Testis (tissue), 3 donors: ENCODE measurements around the gene MIGA2. TPM values are rescaled to one million over a fixed set of nuclear protein-coding genes. Genes with fewer than 3 reads are reported as not detected.

Experiments used
- DNase-seq: peaks from one replicate; pipeline ENCODE4 v3.0.0-alpha.2; 2019
- H3K27ac ChIP-seq, 2 donors: fragments of 200-600 bp; sonication (generic); one replicate each; pipeline ENCODE4 v1.5.1; 2019
- H3K27me3 ChIP-seq: fragments of 200-600 bp; sonication (generic); one replicate; pipeline ENCODE4 v1.5.1; 2019
- H3K36me3 ChIP-seq: fragments of 200-600 bp; sonication (generic); one replicate; pipeline ENCODE4 v1.5.1; 2017; ENCODE audit warnings: low read depth; ENCODE audit errors: missing control alignments
- H3K4me1 ChIP-seq: fragments of 200-600 bp; sonication (generic); one replicate; pipeline ENCODE4 v1.5.1; 2019
- H3K4me3 ChIP-seq, 2 donors: fragments of 200-600 bp; sonication (generic); one replicate each; pipeline ENCODE4 v1.5.1; 2017 to 2019
- H3K9me3 ChIP-seq: fragments of 200-600 bp; sonication (generic); one replicate; pipeline ENCODE4 v1.5.1; 2017
- POLR2A ChIP-seq: fragments of 450-650 bp; IDR thresholded peaks from one replicate; pipeline ENCODE4 v1.6.1; 2017; ENCODE audit warnings: antibody characterized with exemption, mild to moderate bottlenecking, moderate library complexity
- WGBS, 2 donors: methylation state at CpG; one replicate each; pipeline ENCODE4 v1.1.5; 2018; 5-methylcytosine and 5-hydroxymethylcytosine counted together
- intact Hi-C: fragments of 100-400 bp; cut with DNase I; formaldehyde crosslinking; loops from one replicate; pipeline ENCODE4 v1.15.1; 2023; ENCODE audit warnings: low total_unique reads
- polyA plus RNA-seq: library from polyadenylated mRNA; stranded (reverse); fragments of 350-450 nt; fragmentation: Illumina TruSeq; extraction: RNeasy Lipid Tissue Mini Kit (QIAGEN cat#74804); gene quantifications from one replicate; pipeline ENCODE4 v1.2.3, GENCODE V29; 2014; ENCODE audit warnings: low read depth, low replicate concordance; ENCODE audit not compliant: insufficient read depth
- total RNA-seq, 2 donors: library from RNA; depleted of rRNA; stranded (reverse); fragments of >200 nt; gene quantifications; one replicate each; pipeline ENCODE4 v1.2.3, GENCODE V29; 2016
- TF ChIP-seq, protein P1 (sequence below), 3 experiments: fragments of 450-650 bp in 2 of 3; fragments of 200-600 bp in 1 of 3; sonication (generic) in 1 of 3; IDR thresholded peaks; one replicate each; pipeline ENCODE4 v1.5.1; 2016 to 2019; ENCODE audit warnings: antibody characterized with exemption in 3 of 3, mild to moderate bottlenecking in 2 of 3, moderate library complexity in 1 of 3

Gene MIGA2
- total and polyA plus RNA-seq, 3 donors from 2014 or later = 22.9 to 42.7 (median 42.0) TPM

GRCh38 chr9:129010267-129010975, 26.0 kb upstream of the MIGA2 start:
- Histone ChIP-seq H3K27me3 (no peaks in the 10 kb centered on the region), H3K27ac (no peak overlapping the region), H3K4me3 (no peak overlapping the region), H3K36me3 (no peaks in the 10 kb centered on the region), H3K4me1 (peaks cover 27% of the 10 kb centered on the region), H3K9me3 (no peaks in the 10 kb centered on the region)
- 93% methylated on average over 7 to 8 of the region's 8 CpGs for WGBS, 2 donors
- intact Hi-C loops = no loop called here
- no peak for TF ChIP-seq POLR2A
- TF ChIP-seq, protein P1, sequence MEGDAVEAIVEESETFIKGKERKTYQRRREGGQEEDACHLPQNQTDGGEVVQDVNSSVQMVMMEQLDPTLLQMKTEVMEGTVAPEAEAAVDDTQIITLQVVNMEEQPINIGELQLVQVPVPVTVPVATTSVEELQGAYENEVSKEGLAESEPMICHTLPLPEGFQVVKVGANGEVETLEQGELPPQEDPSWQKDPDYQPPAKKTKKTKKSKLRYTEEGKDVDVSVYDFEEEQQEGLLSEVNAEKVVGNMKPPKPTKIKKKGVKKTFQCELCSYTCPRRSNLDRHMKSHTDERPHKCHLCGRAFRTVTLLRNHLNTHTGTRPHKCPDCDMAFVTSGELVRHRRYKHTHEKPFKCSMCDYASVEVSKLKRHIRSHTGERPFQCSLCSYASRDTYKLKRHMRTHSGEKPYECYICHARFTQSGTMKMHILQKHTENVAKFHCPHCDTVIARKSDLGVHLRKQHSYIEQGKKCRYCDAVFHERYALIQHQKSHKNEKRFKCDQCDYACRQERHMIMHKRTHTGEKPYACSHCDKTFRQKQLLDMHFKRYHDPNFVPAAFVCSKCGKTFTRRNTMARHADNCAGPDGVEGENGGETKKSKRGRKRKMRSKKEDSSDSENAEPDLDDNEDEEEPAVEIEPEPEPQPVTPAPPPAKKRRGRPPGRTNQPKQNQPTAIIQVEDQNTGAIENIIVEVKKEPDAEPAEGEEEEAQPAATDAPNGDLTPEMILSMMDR (IDR thresholded peaks at IDR 0.05) = no peak
- DNase-seq = no peak

DNA sequence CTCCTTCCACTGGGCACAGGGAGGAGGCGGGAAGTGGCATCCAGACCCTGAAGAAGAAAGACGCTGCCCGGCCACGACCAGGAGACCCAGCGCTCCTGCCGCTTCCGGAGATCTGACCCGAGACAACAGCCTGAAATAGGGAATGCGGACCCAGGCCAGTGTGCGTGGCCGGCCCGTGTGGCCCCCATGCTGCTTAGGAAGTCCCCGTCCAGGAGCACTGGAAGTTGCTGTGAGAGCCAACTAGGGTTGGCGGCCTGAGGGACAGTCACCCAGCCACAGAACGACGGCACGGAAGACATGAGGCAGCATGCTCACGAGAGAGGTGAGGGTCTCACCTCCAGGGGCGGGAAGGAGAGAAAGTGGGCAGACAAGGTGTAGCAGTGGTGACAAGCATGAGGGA, 25.3 kb upstream of the MIGA2 start:
- no peak overlapping the region for H3K27ac ChIP-seq
- H3K4me3 ChIP-seq = no peak overlapping the region
- intact Hi-C loops = no loop called here
- TF ChIP-seq, protein P1 (IDR thresholded peaks at IDR 0.05) = no peak
- TF ChIP-seq POLR2A = no peak
- H3K4me1 ChIP-seq = peaks cover 22% of the 10 kb centered on the region
- no peaks in the 10 kb centered on the region for H3K27me3 ChIP-seq
- 94 to 97% methylated on average over 12 to 19 of the region's 19 CpGs for WGBS, 2 donors
- no peaks in the 10 kb centered on the region for H3K9me3 ChIP-seq
- DNase-seq = no peak
- H3K36me3 ChIP-seq = no peaks in the 10 kb centered on the region

DNA sequence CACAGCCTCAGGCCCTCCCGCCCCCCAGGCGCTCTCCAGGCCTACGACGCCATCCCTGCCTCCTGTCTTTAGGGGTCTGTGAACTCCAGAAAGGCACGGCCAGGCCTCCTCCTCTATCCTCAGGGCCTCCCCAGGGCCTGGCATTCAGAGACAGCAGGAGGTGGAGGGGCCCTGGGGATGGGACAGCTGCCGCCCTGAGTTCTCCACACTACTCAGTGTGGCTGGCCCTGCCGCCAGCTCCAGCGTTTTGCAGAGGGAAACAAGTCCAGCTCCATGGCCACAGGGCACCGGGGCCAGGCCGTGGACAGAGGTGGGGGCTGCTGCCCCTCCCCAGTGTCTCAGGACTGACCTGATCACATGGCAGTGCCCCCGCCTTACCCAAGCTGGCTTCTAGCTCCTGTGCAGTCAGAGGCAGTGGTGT, 24.7 kb upstream of the MIGA2 start:
- Histone ChIP-seq H3K36me3 (no peaks in the 10 kb centered on the region), H3K4me1 (peaks cover 16% of the 10 kb centered on the region), H3K27me3 (no peaks in the 10 kb centered on the region), H3K9me3 (no peaks in the 10 kb centered on the region), H3K4me3 (no peak overlapping the region), H3K27ac (no peak overlapping the region)
- intact Hi-C loops = no loop called here
- TF ChIP-seq, protein P1 (IDR thresholded peaks at IDR 0.05) = no peak
- TF ChIP-seq POLR2A = no peak
- 86 to 98% methylated on average over 5 to 11 of the region's 11 CpGs for WGBS, 2 donors
- no peak for DNase-seq

DNA sequence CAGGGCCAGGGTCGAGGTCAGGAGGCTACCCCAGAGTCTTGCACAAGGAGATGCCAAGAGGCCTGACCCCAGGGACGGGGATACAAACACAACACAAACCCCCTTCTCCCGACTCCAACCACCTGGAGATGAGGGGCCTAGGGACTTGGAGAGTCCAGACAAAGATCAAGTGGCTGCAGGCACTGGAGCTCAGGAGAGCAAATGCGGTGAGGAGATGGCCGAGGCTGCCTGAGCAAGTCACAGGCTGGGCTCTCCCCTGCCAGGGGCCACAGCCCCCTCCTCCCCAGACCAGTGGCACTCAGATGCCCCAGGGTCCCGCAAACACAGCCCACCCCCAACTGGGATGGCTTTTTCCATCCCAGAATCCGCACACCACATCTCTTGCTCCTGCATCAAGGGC, 24.1 kb upstream of the MIGA2 start:
- Histone ChIP-seq H3K27ac (no peak overlapping the region), H3K36me3 (no peaks in the 10 kb centered on the region), H3K4me3 (no peak overlapping the region), H3K4me1 (peaks cover 11% of the 10 kb centered on the region), H3K27me3 (no peaks in the 10 kb centered on the region), H3K9me3 (no peaks in the 10 kb centered on the region)
- 85 to 88% methylated on average over 5 to 7 of the region's 7 CpGs for whole genome bisulfite sequencing, 2 donors
- no peak for TF ChIP-seq POLR2A
- TF ChIP-seq, protein P1 (IDR thresholded peaks at IDR 0.05) = no peak
- DNase-seq = no peak
- intact Hi-C loops = no loop called here

- Histone ChIP-seq H3K27me3 (no peaks in the 10 kb centered on the region), H3K4me1 (peaks cover 4% of the 10 kb centered on the region), H3K9me3 (no peaks in the 10 kb centered on the region), H3K4me3 (no peak overlapping the region), H3K27ac (no peak overlapping the region), H3K36me3 (no peaks in the 10 kb centered on the region)
- intact Hi-C loops = no loop called here
- no peak for TF ChIP-seq POLR2A
- TF ChIP-seq, protein P1 (IDR thresholded peaks at IDR 0.05) = no peak
- 83 to 92% methylated on average over 6 to 16 of the region's 16 CpGs for WGBS, 2 donors
- no peak for DNase-seq
Measured at GRCh38 chr9:129012893-129013448, 23.5 kb upstream of the MIGA2 start.
